GM12874 (cell line): ENCODE measurements around the gene FNDC3B.

ENCODE experiments used
- CTCF ChIP-seq: IDR thresholded peaks from 2 replicates; pipeline ENCODE4 v1.5.1; 2011; ENCODE audit warnings: low read depth, mild to moderate bottlenecking, control low read depth, low read length, moderate library complexity; ENCODE audit not compliant: insufficient read depth

The FNDC3B gene

GRCh38 chr3:172232579-172233212 is 193.3 kb downstream of the FNDC3B start:
- TF ChIP-seq CTCF: no peak

- TF ChIP-seq CTCF: no peak
Observed at GRCh38 chr3:172233474-172234277, 194.3 kb downstream of the FNDC3B start.

GRCh38 chr3:172235698-172236097 is 196.3 kb downstream of the FNDC3B start:
- TF ChIP-seq CTCF: no peak

GRCh38 chr3:172236771-172237742 is 197.7 kb downstream of the FNDC3B start:
- no peak for TF ChIP-seq CTCF

GRCh38 chr3:172238188-172238587 is 198.8 kb downstream of the FNDC3B start:
- no peak for TF ChIP-seq CTCF

- TF ChIP-seq CTCF: no peak
Observed at GRCh38 chr3:172239218-172239790, 199.9 kb downstream of the FNDC3B start.
